Uterus (tissue), 2 donors: ENCODE results near the gene PGC.

ENCODE experiments used
- CTCF ChIP-seq, 4 experiments: fragments of 200-600 bp in 2 of 4; fragments of 450-650 bp in 2 of 4; sonication (generic) in 2 of 4; IDR thresholded peaks; one replicate each; pipeline ENCODE4 v1.5.1; 2016 to 2019; ENCODE audit warnings: antibody characterized with exemption in 4 of 4, mild to moderate bottlenecking in 2 of 4, moderate library complexity in 1 of 4
- POLR2A ChIP-seq, 2 donors: fragments of 450-650 bp; IDR thresholded peaks; one replicate each; pipeline ENCODE4 v1.6.1; 2016; ENCODE audit warnings: antibody characterized with exemption in 2 of 2, mild to moderate bottlenecking in 1 of 2, moderate library complexity in 1 of 2

DNA sequence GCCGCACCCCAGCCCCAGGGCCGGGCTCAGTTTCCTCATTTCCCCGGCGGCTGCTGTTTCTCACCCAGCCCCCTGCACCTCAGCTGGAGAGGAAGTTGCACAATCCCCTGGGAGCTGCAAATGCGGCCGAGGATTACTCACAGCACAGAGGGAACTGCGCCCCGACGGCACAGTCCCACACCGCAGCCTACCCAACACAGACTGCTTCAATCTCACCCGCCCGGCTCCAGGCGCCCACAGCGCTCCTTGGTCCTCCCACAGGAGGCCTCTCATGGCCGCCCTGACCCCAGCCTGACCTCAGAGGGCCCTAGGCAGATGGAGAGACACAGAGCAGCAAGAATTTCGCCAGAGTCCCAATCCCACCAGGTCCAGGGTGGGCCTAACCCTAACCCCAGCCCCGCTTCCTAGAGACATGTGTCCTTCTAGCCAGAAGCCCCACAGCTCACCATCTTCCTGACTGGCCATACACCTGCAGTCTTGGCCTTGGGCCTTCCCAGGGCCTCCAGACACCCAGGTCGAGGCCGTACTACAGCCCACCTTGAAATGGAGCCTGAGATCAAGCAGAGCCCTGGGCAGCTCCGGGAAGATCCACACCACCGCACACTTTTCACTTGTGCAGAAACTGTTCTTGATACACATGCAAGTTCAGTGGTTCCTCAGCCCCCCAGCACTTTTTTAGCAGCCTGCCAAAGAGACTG is 23.5 kb downstream of the PGC start:
- TF ChIP-seq POLR2A (IDR thresholded peaks at IDR 0.05) = no peak
- no peak for TF ChIP-seq CTCF (IDR thresholded peaks at IDR 0.05)
